ENCODE data around the gene HMCN1.

HMCN1 gene

DNA sequence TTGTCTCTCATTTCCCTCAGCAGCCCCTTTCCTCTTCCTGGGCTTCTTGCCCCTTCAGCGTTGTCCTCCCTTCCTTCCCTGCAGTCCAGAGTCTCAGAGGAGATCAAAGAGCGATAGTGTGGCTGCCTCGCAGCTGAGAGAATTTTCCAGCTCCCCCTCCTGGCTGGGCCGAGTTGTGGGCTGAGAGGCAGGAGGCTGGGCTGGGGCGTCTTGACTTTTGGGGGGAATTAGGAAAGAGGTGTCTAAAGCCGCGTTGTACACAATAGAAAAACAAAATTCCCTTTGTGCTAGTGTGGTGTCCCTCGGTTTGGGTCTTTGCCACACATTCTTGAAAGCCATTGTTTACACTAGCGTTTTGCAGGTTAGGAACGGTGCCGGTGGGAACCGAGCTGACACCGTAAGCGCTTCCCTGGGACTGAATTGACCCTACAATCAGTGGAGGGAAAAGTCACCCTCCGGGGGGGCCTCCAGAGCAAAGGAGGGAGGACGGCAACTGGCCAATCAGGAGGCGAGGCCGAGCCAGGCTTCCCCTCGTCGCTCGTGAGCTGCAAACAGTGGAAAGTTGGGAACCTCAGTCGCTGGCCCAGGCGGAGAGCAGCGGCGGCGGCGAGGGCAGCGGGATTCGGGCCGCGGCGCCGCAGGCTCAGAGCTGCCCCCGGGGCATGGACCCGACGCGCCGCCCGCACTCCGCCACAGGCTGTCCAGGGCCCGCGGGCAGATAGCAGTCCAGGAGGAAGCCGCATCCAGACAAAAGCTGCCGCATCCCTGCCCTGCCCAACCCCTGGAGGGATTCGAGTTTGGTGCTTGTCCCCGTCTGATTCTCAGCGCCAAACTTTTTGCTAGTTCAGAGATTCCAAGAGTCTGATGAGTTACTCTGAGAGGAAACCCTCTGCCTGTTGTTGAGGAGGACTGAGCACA is at the start of gene HMCN1:
Gene HMCN1, plus strand, starts transcription at position 574 of the 918 bp plus-strand sequence. CDS start 389 bp downstream, outside the sequence.
- DNase-seq: no peak

DNA sequence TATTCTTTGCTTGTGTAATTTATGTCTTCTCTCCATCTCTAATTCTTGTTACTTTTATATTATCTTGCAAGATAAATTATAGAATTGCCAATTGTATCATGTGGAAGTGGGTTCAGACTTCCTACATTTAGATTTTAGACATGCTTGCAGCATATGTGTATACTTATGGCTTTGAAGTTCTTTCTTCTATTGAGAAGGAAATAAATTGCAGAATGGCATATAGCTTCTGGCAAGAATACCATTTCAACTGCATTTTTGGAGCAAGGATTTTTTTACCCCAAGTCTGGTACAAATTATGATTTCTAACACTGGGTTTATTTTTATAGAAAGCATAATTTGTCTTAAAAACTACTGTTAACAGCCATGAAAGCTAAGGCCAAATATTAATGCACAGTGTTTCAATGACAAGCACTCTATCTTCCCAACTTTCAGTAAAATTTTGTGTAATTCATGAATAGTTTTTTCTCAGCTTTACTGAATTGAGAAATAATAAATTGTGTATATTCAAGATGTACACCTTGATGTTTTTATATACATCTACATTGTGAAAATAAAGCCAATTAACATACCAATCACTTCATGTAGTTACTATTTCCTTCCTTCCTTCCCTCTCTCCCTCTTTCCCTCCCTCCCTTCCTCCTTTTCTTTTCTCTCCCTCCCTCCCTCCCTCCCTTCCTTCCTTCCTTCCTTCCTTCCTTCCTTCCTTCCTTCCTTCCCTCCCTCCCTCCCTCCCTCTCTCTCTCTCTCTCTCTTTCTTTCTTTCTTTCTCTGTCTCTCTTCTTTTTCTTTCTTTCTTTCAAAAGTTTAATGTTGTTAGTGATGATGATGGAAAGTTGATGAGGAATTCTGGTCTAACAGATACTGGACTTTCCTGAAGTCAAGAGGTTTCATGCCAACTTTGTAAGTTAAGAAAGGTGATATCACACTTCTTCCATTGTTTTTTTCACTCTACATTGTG is 47.1 kb upstream of the HMCN1 start:
- DNase-seq: no peak

DNA sequence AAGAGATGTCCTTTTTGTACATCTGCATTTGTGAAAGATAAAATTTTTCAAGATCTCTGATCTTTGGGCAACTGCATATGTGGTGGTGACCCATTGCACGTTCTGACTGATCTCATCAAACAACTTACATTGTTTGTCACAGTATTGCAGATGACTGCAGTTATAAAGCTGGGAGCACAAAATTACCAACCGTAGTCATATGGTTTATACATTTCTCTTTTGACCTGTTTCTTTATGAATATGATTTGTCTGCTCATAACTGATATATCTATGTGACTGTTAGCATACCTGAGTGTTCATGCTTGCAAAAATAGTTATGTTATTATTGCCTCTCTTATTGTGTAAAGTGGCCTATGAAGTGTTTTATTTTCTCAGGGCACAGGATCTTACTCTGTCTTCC is 43.7 kb upstream of the HMCN1 start:
- DNase-seq: no peak

DNA sequence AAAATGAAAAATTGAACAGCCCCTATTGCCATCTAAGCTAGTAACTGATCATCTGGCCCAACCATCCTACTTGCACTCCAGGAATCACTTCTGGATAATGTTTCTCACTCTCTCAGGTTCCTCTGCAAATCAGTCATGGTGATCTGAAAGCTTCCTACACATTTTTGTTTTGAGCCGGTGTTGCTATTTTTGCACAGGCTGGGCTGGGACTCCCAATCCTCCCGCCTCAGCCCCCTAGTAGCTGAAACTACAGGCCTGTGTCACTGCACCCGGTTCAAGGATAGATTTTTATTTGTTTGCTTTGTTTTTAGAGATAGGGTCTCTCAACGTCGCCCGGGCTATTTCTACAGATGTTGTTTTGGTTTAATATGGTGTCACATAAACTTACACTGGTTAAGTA is 40.5 kb upstream of the HMCN1 start:
- DNase-seq: no peak

DNA sequence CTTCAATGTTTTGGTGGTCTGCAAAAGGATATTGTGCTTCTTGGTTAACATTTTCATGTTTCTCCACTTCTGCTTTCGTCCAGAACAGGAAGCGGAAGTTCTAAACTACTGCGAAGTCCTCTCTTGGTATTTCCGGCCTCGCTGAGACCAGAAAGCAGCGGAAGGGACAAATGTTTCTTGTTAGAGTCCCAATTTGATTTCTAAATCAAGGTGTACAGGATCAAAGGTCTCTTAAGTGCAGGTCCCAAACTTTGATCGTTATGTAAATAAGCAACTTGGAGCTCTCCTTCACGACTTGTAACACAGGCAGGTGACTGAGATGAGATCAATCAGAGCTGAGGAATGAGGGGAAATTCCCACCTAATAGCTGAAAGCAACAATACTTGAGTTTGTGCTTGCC is 40.1 kb upstream of the HMCN1 start:
- no peak for DNase-seq

DNA sequence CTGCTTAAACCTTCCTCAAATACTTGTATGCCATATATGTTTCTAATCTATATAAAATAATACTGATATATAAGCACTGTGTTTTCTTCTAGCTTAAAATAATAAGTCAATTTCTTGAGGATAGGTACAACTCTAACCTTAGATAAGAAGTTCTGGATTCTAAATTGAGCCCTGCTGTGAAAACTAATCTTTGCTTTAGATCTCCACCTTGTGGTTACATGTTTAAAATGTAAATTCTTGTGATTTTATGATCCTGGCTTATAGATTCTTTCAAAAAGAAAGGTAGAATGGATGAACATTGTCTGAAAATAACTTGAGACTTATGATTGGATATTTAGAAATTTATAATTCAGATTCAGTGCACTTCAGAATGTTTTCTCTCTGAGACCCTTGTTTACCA is 38.9 kb upstream of the HMCN1 start:
- DNase-seq: no peak

DNA sequence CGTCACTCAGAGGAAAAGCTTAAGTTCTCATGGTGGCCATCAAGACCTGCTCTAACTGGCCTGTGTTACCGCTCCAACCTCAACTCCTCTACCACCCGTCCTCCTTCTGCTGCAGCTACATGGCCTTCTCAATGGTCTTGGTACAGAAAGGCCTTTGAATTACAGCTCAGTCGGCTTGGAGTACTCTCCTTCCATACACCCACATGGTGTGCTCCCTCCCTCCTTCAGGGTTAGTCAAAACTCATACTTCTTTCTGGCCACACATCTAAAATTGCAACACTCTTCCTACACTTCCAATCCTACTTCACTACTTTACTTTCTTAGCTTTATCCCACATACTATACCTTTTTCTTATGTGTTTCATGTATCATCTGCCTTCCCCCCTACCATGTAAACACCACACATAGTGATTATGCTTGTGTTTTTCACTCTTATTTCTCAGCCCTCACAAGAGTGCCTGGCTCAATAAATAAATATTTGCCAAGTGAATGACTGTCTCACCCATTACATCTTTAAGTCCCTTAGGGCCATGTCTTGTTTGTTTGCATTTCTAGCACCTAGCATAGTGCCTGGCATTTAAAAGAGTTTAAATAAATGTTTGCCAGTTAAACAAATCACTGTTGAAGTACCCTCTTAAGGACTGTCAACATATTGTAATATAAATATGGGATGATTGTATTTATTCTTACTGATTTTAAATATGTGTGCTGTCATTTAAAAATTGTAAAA is 37.6 kb upstream of the HMCN1 start:
- DNase-seq: no peak

DNA sequence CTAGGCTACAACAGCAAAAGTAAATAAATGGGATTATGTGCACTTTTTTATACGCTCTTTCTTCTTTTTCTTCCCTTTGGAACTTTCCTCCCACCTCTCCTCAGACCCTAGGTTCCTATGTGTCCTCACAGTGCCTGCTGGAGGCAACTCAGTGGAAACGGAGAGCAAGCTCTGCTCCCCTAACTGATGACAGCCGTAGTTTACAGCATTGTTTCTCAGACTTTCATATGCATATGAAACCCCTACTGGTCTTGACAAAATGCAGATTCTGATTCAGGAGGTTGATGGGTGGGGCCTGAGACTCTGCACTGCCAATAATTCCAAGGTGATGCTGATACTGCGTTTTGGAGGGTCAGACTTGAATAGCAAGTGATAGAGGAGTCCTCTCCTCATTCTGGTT is 34.3 kb upstream of the HMCN1 start:
- no peak for DNase-seq

DNA sequence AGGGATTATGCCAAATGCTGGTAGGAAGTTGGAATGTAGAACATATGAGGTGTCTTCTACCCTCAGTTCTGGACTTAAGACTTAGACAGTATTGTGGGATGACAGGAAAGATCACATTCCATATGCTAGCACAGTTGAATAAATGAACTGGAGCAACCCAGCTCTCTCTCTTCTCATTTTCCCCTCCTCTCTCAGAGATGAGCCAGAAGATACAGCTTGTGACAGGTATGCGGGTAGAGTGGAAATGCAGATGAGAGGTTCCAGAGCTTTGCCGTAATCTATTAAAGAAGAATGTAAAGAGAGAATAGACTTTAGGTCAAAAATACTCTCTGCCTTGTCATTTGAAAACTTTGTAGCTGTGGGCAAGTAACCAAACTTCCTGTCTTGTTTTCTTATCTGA is 32.5 kb upstream of the HMCN1 start:
- DNase-seq: no peak

DNA sequence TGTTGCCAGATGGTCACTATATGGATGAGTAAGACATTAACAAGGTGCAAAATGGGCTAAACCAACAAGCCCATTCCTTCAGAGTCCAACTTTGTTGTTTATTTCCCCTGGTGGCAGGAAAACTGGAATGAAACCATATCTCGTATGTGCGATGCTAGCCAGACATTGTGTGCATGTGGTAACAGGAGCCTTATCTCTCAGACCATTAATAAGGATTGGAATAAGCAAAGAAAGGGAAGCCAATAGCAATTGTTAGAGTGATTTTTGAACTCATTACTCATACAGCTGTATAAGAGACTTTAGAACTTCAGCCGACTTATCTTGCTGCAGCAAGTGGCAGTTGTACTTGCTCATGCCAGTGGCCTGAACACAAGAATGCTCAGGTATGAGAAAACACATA is 30.0 kb upstream of the HMCN1 start:
- no peak for DNase-seq

DNA sequence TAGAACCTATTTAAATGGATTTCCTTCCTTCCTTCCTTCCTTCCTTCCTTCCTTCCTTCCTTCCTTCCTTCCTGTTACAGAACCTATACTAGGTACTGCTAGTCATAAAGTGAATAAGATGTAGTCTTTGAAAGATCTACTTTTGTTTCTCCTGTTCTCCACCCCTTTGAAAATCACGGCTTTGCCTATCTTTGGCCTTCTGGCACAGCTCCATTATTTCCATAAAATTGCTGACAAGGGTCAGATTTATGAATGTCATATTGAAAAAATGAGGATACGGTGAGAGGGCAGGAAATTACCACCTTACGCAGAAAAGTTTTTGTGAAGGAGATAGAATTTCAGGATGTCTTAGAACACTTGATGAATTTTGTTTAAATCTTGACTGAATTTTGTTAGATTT is 18.1 kb upstream of the HMCN1 start:
- no peak for DNase-seq

DNA sequence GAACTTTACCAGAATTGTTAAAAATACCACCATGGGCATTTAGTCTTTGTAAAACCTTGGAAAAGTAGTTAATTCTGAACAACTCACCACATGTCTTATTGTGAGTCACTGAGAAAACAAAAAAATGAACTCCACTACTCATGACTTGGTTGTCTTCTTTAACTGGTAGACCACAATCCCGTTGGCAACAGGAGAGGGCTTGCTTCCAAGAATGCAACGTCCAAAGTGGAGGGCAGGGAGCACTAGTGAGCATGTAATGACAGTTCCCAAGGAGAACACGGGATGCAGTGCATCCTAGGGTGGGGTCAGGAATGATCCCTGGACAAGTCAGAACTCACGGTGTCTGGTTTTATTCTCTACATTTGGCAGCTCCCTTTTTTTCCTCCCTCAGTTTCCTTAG is 15.2 kb upstream of the HMCN1 start:
- DNase-seq: no peak

DNA sequence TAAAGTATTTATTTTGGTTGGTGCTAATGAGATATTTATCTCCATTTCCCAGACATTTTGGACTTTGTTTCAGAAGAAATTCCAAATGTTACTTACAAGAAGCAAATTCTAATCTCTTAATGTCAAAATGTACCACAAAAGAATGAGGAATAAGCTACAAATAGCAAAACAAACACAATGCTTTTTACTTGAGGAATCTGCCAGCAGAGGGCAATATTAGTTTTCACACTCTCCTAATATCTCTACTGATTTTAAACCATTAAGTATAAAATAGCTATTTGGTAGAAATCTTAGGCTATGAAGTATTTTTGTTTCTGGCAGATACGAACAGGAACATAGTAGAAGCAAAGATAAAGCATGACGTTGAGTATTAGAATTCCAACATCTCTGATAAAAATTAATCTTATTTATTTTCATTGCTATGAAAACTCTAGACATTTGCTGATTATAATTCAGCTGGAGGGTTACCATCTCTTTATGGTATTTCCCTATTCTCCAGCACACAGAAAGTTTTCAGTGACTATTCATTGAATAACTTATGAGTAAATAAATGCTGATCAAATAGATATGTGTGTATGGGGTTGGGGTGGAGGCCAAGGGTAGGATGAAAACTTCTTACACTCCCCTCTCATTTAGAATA is 13.4 kb upstream of the HMCN1 start:
- no peak for DNase-seq

DNA sequence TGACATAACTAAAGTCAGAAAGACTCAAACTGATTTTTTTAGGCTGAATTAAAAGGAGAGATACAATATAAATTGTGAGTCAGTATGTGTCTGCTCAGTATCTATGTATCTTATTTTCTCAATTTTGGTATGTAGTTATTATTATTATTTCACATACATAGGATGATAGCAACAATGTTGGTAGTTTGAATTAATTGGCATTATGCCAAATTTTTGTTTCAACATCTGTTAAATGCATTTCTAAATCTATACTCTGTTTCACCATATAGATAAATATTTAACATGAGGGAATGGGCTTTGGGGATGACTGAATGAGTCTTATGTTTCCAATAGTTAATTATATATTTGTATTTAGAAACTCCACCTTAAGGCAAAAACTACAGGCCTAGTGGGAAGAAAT is 12.6 kb upstream of the HMCN1 start:
- DNase-seq: no peak

DNA sequence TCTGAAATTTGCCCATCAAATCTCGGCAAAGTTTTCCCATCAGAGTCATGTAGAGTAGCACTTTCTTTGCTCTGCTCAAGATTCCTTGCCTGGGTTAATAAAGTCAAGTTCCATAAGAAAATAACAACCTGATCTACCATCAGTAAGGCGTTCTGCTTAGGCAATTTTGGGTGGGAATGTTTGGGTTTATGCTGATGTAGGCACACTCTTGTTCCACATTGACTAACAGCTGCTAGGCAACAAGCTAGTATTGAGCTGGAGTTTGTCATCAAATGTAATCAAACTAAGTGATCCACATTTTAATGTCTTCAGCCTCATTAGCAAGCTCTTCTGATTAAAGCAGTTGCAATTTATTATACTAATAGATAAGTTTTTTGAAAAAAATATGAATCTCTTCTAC is 12.1 kb upstream of the HMCN1 start:
- DNase-seq: no peak

DNA sequence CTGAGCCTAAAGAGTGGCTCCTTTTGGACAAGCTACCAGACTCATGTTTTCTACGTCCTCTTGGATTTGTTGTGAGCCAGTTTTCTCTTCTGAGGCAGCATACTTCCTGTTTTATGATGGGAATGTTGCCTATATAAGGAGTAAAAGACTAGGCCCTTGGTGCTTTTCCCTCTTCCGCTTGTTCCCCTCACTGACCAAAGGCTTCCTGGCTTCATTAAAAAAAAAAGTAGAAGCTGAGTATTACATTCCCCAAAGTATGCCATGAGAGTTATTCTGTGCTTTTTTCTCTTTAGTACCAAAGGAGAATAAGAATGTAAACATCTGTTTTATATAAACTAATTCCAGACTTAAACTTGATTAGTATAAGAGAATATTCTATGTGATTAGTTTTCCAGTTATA is 6.5 kb upstream of the HMCN1 start:
- DNase-seq: no peak

DNA sequence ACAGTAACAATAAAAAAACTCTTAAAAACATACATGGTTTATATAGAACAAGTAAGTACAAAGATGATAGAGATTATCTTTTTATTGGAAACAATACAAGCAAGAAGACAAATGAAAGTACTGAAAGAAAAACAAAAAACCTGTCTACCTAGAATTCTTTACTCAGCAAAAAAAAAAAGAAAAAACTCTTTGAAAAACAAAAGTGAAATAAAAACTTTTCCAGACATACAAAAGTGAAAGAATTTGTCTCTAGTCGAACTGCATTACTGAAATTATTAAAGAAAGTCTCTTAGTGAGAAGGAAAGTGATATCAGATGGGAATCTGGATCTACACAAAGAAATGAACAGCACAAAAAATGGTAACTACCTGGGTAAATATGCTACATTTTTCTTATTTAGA is 2.7 kb upstream of the HMCN1 start:
- no peak for DNase-seq

DNA sequence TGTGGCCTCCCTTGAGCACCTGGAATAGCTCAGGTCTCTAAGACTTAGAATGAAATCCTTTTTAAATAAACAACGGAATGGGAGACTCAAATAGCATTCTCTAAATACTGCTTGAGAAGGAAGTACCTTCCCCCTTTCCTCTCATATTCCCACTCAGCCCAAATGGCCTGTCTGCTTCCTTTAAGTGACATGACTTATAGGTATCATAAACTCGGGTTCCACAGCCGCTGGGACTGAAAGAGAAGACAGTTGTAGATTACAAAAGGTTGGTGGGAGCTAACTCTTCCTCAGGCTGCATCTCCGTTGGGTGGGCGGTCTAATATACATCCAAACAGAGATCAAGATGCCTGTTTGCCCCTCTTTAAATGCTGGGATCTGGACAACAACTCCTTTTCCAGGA is 1.2 kb upstream of the HMCN1 start:
- DNase-seq: no peak

DNA sequence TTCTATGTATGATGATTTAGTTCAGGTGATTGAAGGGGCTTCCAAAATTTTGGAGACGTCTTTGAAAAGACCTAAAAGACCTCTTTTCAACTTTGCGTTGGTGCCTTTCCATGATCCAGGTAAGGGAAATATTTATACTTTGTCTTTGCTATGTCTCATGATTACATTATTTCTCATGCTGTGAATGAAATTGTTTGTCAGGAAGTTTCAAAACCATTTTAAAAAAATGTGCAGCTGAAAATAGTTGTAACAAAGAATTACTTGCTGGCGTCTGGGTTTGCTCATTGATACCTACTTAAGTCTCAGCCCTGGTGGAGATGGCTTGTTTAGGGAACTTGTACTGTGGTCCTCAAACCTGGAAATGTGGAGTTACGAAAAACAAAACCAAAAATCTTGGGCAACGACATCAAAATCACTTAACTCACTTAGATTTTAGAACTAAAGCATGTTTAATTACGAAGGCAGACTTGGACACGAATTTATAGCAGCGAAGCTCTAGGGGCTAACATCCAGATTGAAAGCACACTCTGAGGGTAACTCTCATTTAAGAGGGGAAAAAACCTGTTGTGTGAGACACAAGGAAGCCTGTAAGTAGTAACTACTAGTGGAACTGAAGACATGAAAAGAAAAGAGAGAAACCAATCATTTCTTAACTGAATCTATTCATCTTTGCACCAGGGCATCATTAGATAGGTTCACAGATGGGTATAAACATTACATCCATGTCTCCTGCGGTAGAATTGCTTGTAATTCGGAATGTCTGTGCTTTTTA is 924 bp downstream of the HMCN1 start:
- no peak for DNase-seq

DNA sequence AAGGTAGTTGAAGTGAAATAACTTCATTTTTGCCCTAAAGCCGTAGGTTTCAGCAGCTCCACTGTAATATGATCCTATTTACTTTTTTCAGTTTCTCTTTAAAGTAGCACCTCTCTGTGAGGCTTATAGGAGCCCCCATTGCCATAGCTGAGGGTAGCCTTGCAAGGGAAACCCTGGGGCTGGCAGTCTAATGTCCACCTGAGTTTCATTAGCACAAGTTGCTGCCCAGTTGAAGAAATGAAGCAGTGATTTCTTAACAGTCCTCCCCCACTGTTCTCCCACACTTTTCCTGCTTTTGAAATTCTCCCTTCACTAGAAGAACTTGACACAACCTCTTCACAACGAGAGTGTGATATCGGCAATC is 1.5 kb downstream of the HMCN1 start:
- DNase-seq: no peak

DNA sequence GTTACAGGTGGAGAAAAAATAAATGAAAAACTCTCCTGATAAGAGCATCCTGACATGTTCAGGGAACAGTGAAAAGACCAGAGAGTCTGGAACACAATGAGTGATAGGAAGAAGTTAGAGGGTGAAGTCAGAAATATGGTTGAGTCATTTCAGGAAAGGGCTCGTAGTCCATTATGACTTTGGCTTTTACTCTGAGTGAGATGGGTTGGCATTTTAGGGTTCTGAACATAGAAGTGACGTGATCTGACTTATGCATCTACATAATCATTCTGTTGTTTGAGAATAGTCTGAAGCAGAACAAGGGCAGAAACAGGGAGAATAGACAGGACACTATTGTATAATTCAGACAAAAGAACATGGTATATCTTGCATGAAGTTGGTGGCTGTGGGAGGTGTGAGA is 5.8 kb downstream of the HMCN1 start:
- DNase-seq: no peak

DNA sequence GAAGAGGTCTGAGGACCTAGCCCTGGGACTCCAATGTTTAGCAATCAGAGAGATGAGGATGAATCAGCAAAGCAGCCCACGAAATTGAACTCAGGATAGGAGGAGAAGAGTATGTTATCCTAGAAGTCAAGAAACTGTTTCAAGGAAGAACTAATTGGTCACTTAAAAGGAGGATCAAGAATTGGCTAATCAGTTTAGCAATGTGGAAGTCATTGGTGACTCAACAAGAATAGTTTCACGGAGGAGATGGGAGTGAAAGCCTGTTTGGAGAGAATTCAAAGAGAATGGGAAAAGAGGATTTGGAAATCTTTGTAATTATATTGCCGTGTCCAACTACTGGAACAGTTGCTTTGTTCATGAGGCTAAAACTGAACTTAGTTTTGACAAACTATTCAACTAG is 7.4 kb downstream of the HMCN1 start:
- DNase-seq: no peak
